ENCODE data around the gene SEC16A.
"Not testable (repeated sequence)": the region's sequence is repeated elsewhere in the genome, so short reads cannot be mapped to it uniquely, and the experiment has no call there.

SEC16A gene

GRCh38 chr9:136409557-136410455 is 73.0 kb downstream of the SEC16A start:
- peaks cover 9 to 63% (median 46%) of the 10 kb centered on the region in 4 experiments for H3K36me3 ChIP-seq (ENCODE audit: control insufficient read depth in 4 of 4, insufficient read depth in 4 of 4, low read length in 3 of 4)
- H3K27me3 ChIP-seq (replicated peaks in 2 of 5; ENCODE audit: control insufficient read depth in 4 of 5, insufficient read depth in 5 of 5, low read length in 4 of 5) = no peaks in the 10 kb centered on the region
- ChIA-PET CTCF (interaction anchor here (0.7 to 1.7 kb wide), 6 partner anchors 9 to 220 kb away, joined by 3 to 8 read pairs (median 3); partner anchors contain the start of gene DNLZ), POLR2A (no interaction called here)
- no peaks in the 10 kb centered on the region for H3K9me3 ChIP-seq (ENCODE audit: control extremely low read depth in 1 of 5, control insufficient read depth in 4 of 5, insufficient read depth in 2 of 5, low read depth in 1 of 5, low read length in 4 of 5)
- DNase-seq = peak in 2 of 3 donors; percentile 25 to 33
- H3K27ac ChIP-seq (ENCODE audit: insufficient read depth in 1 of 2, low read depth in 1 of 2, low read length in 2 of 2, poor library complexity in 1 of 2, severe bottlenecking in 2 of 2) = peak overlapping the region in 1 of 2 experiments; percentile 7
- H3K4me3 ChIP-seq (ENCODE audit: control insufficient read depth in 1 of 7, extremely low read depth in 1 of 7, insufficient read depth in 4 of 7, low read depth in 2 of 7, low read length in 6 of 7) = peak overlapping the region; percentile 44 to 97 (median 84)
- 14% methylated on average over 70 of the region's 71 CpGs for WGBS (ENCODE audit: insufficient coverage)
- H3K4me1 ChIP-seq (ENCODE audit: control extremely low read depth in 1 of 4, control insufficient read depth in 4 of 4, insufficient read depth in 4 of 4, low read length in 3 of 4) = peaks cover 2 to 28% (median 21%) of the 10 kb centered on the region in 4 experiments

- no peaks in the 10 kb centered on the region for H3K27me3 ChIP-seq (replicated peaks in 2 of 5; ENCODE audit: control insufficient read depth in 4 of 5, insufficient read depth in 5 of 5, low read length in 4 of 5)
- no peak for DNase-seq
- WGBS (ENCODE audit: insufficient coverage) = 98% methylated on average over 6 of the region's 7 CpGs
- H3K36me3 ChIP-seq (ENCODE audit: control insufficient read depth in 4 of 4, insufficient read depth in 4 of 4, low read length in 3 of 4) = peaks cover 9 to 59% (median 39%) of the 10 kb centered on the region in 4 experiments
- POLR2A ChIA-PET = no interaction called here
- peaks cover 2 to 36% (median 21%) of the 10 kb centered on the region in 4 experiments for H3K4me1 ChIP-seq (ENCODE audit: control extremely low read depth in 1 of 4, control insufficient read depth in 4 of 4, insufficient read depth in 4 of 4, low read length in 3 of 4)
- H3K27ac ChIP-seq (ENCODE audit: insufficient read depth in 1 of 2, low read depth in 1 of 2, low read length in 2 of 2, poor library complexity in 1 of 2, severe bottlenecking in 2 of 2) = no peak overlapping the region
- H3K9me3 ChIP-seq (ENCODE audit: control extremely low read depth in 1 of 5, control insufficient read depth in 4 of 5, insufficient read depth in 2 of 5, low read depth in 1 of 5, low read length in 4 of 5) = no peaks in the 10 kb centered on the region
- H3K4me3 ChIP-seq (ENCODE audit: control insufficient read depth in 1 of 7, extremely low read depth in 1 of 7, insufficient read depth in 4 of 7, low read depth in 2 of 7, low read length in 6 of 7) = no peak overlapping the region
- CTCF ChIA-PET = interaction anchor here (2.6 kb wide), 1 partner anchor 11 kb away, joined by 5 read pairs; no protein-coding TSS in a partner anchor
These were observed 74.9 kb downstream of the SEC16A start for GRCh38 chr9:136407911-136408310.

- POLR2A ChIA-PET; H3K27me3 ChIP-seq (replicated peaks in 2 of 5; ENCODE audit: control insufficient read depth in 4 of 5, insufficient read depth in 5 of 5, low read length in 4 of 5); H3K27ac ChIP-seq (ENCODE audit: insufficient read depth in 1 of 2, low read depth in 1 of 2, low read length in 2 of 2, poor library complexity in 1 of 2, severe bottlenecking in 2 of 2); DNase-seq; H3K9me3 ChIP-seq (ENCODE audit: control extremely low read depth in 1 of 5, control insufficient read depth in 4 of 5, insufficient read depth in 2 of 5, low read depth in 1 of 5, low read length in 4 of 5); H3K4me3 ChIP-seq (ENCODE audit: control insufficient read depth in 1 of 7, extremely low read depth in 1 of 7, insufficient read depth in 4 of 7, low read depth in 2 of 7, low read length in 6 of 7): not testable (repeated sequence)
- Histone ChIP-seq H3K4me1 (ENCODE audit: control extremely low read depth in 1 of 4, control insufficient read depth in 4 of 4, insufficient read depth in 4 of 4, low read length in 3 of 4) (peaks cover 2 to 34% (median 21%) of the 10 kb centered on the region in 4 experiments), H3K36me3 (ENCODE audit: control insufficient read depth in 4 of 4, insufficient read depth in 4 of 4, low read length in 3 of 4) (peaks cover 8 to 59% (median 42%) of the 10 kb centered on the region in 4 experiments)
- 97% methylated on average over 20 of the region's 28 CpGs for WGBS (ENCODE audit: insufficient coverage)
- CTCF ChIA-PET = interaction anchor here (2.6 kb wide), 1 partner anchor 10 kb away, joined by 5 read pairs; no protein-coding TSS in a partner anchor
These were observed 75.8 kb downstream of the SEC16A start for GRCh38 chr9:136407061-136407460.

GRCh38 chr9:136405904-136406303 is 76.9 kb downstream of the SEC16A start:
- WGBS (ENCODE audit: insufficient coverage) = 97% methylated on average over 10 of the region's 10 CpGs
- not testable (repeated sequence) for H3K4me3 ChIP-seq (ENCODE audit: control insufficient read depth in 1 of 7, extremely low read depth in 1 of 7, insufficient read depth in 4 of 7, low read depth in 2 of 7, low read length in 6 of 7); DNase-seq

GRCh38 chr9:136405481-136405880 is 77.4 kb downstream of the SEC16A start:
- H3K4me3 ChIP-seq (ENCODE audit: control insufficient read depth in 1 of 7, extremely low read depth in 1 of 7, insufficient read depth in 4 of 7, low read depth in 2 of 7, low read length in 6 of 7) = no peak overlapping the region
- whole genome bisulfite sequencing (ENCODE audit: insufficient coverage) = 97% methylated on average over 4 of the region's 7 CpGs
- no peaks in the 10 kb centered on the region for H3K9me3 ChIP-seq (ENCODE audit: control extremely low read depth in 1 of 5, control insufficient read depth in 4 of 5, insufficient read depth in 2 of 5, low read depth in 1 of 5, low read length in 4 of 5)
- H3K27me3 ChIP-seq (replicated peaks in 2 of 5; ENCODE audit: control insufficient read depth in 4 of 5, insufficient read depth in 5 of 5, low read length in 4 of 5) = no peaks in the 10 kb centered on the region
- peaks cover 5 to 65% (median 45%) of the 10 kb centered on the region in 4 experiments for H3K36me3 ChIP-seq (ENCODE audit: control insufficient read depth in 4 of 4, insufficient read depth in 4 of 4, low read length in 3 of 4)
- H3K27ac ChIP-seq (ENCODE audit: insufficient read depth in 1 of 2, low read depth in 1 of 2, low read length in 2 of 2, poor library complexity in 1 of 2, severe bottlenecking in 2 of 2) = no peak overlapping the region
- ChIA-PET POLR2A (no interaction called here), CTCF (interaction anchor here (1.1 to 1.3 kb wide), 2 partner anchors 42 to 92 kb away, joined by 3 to 4 read pairs; partner anchors contain the start of gene DNLZ)
- peaks cover 0 to 23% (median 12%) of the 10 kb centered on the region in 4 experiments for H3K4me1 ChIP-seq (ENCODE audit: control extremely low read depth in 1 of 4, control insufficient read depth in 4 of 4, insufficient read depth in 4 of 4, low read length in 3 of 4)
- no peak for DNase-seq

More at GRCh38 chr9:136405904-136406303, 76.9 kb downstream of the SEC16A start:
- H3K27me3 ChIP-seq (replicated peaks in 2 of 5; ENCODE audit: control insufficient read depth in 4 of 5, insufficient read depth in 5 of 5, low read length in 4 of 5); H3K9me3 ChIP-seq (ENCODE audit: control extremely low read depth in 1 of 5, control insufficient read depth in 4 of 5, insufficient read depth in 2 of 5, low read depth in 1 of 5, low read length in 4 of 5); H3K27ac ChIP-seq (ENCODE audit: insufficient read depth in 1 of 2, low read depth in 1 of 2, low read length in 2 of 2, poor library complexity in 1 of 2, severe bottlenecking in 2 of 2); POLR2A ChIA-PET: not testable (repeated sequence)
- Histone ChIP-seq H3K4me1 (ENCODE audit: control extremely low read depth in 1 of 4, control insufficient read depth in 4 of 4, insufficient read depth in 4 of 4, low read length in 3 of 4) (peaks cover 0 to 23% (median 10%) of the 10 kb centered on the region in 4 experiments), H3K36me3 (ENCODE audit: control insufficient read depth in 4 of 4, insufficient read depth in 4 of 4, low read length in 3 of 4) (peaks cover 5 to 65% (median 45%) of the 10 kb centered on the region in 4 experiments)
- CTCF ChIA-PET = interaction anchor here (1.1 to 2.6 kb wide), 2 partner anchors 9 to 93 kb away, joined by 3 to 5 read pairs; no protein-coding TSS in a partner anchor

- Histone ChIP-seq H3K36me3 (ENCODE audit: control insufficient read depth in 4 of 4, insufficient read depth in 4 of 4, low read length in 3 of 4) (peaks cover 5 to 65% (median 45%) of the 10 kb centered on the region in 4 experiments), H3K27ac (ENCODE audit: insufficient read depth in 1 of 2, low read depth in 1 of 2, low read length in 2 of 2, poor library complexity in 1 of 2, severe bottlenecking in 2 of 2) (no peak overlapping the region), H3K27me3 (replicated peaks in 2 of 5; ENCODE audit: control insufficient read depth in 4 of 5, insufficient read depth in 5 of 5, low read length in 4 of 5) (no peaks in the 10 kb centered on the region), H3K4me3 (ENCODE audit: control insufficient read depth in 1 of 7, extremely low read depth in 1 of 7, insufficient read depth in 4 of 7, low read depth in 2 of 7, low read length in 6 of 7) (no peak overlapping the region), H3K9me3 (ENCODE audit: control extremely low read depth in 1 of 5, control insufficient read depth in 4 of 5, insufficient read depth in 2 of 5, low read depth in 1 of 5, low read length in 4 of 5) (no peaks in the 10 kb centered on the region), H3K4me1 (ENCODE audit: control extremely low read depth in 1 of 4, control insufficient read depth in 4 of 4, insufficient read depth in 4 of 4, low read length in 3 of 4) (peaks cover 0 to 19% (median 13%) of the 10 kb centered on the region in 4 experiments)
- DNase-seq = no peak
- 93% methylated on average over 14 of the region's 14 CpGs for WGBS (ENCODE audit: insufficient coverage)
- ChIA-PET POLR2A (interaction anchor here (0.6 kb wide), 1 partner anchor 100 kb away, joined by 3 read pairs; no protein-coding TSS in a partner anchor), CTCF (interaction anchor here (1.3 kb wide), 1 partner anchor 41 kb away, joined by 4 read pairs; the partner anchor contains the start of gene DNLZ)
These were observed 78.1 kb downstream of the SEC16A start for GRCh38 chr9:136404801-136405136.

All from common myeloid progenitor, CD34-positive (primary cell).